GM13977 (cell line): ENCODE results near the gene IMMP2L.

Experiments used
- DNase-seq: peaks from one replicate; pipeline ENCODE4 v3.0.0; 2012; ENCODE audit warnings: low spot score
- in situ Hi-C: fragments of 300-500 bp; cut with MboI; formaldehyde crosslinking; loops from one replicate; pipeline ENCODE4 v1.12.0; 2022; ENCODE audit warnings: low sequenced_read_pairs, low pct_unique_long_range_greater_than_20kb, mixed read lengths, inconsistent platforms; ENCODE audit not compliant: unreplicated experiment
- TF ChIP-seq, protein P1 (sequence below): IDR thresholded peaks from 2 replicates; pipeline ENCODE4 v1.5.1; 2012; ENCODE audit warnings: mild to moderate bottlenecking, control low read depth; ENCODE audit not compliant: insufficient read depth; ENCODE audit errors: extremely low read depth, missing control alignments

IMMP2L gene

DNA sequence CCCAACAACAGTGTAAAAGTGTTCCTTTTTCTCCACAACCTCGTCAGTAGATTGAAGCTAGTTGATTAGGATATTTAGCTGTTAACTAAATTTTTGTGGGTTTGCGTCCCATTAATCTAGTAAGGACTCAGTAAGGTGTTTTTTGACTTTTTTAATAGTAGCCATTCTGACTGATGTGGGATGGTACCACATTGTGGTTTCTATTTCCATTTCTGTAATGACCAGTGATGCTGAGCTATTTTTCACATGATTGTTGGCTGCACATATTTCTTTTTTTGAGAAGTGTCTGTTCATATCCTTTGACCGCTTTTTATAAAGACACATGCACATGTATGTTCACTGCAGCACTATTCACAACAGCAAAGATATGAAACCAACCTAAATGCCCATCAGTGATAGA is 476.9 kb downstream of the IMMP2L start:
- TF ChIP-seq, protein P1, sequence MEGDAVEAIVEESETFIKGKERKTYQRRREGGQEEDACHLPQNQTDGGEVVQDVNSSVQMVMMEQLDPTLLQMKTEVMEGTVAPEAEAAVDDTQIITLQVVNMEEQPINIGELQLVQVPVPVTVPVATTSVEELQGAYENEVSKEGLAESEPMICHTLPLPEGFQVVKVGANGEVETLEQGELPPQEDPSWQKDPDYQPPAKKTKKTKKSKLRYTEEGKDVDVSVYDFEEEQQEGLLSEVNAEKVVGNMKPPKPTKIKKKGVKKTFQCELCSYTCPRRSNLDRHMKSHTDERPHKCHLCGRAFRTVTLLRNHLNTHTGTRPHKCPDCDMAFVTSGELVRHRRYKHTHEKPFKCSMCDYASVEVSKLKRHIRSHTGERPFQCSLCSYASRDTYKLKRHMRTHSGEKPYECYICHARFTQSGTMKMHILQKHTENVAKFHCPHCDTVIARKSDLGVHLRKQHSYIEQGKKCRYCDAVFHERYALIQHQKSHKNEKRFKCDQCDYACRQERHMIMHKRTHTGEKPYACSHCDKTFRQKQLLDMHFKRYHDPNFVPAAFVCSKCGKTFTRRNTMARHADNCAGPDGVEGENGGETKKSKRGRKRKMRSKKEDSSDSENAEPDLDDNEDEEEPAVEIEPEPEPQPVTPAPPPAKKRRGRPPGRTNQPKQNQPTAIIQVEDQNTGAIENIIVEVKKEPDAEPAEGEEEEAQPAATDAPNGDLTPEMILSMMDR, result no peak
- in situ Hi-C loops, result loop anchor here (25.0 kb wide), 2 partner anchors 402 to 652 kb away; no protein-coding TSS in a partner anchor
- no peak for DNase-seq

DNA sequence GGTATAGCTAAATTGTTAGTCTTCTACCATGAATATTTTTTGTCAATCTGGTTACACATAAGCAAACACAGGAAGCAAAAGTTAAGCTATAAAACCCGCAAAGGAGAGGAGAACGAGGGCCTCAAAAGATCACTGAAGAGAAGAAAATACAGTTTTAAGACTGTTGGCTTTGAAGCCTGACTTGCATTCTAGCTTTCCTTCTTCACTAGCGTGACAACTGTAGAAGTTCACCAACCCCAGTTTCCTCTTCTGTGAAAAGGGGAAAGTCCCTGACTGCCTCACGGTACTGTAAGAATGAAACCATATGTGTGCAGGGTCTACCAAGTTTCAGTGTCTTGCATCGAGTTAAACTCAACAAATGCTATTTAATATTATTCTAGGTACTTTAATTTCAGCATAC is 478.9 kb downstream of the IMMP2L start:
- in situ Hi-C loops, result loop anchor here (25.0 kb wide), 2 partner anchors 404 to 654 kb away; no protein-coding TSS in a partner anchor
- TF ChIP-seq, protein P1, result no peak
- peak; percentile 58 for DNase-seq

DNA sequence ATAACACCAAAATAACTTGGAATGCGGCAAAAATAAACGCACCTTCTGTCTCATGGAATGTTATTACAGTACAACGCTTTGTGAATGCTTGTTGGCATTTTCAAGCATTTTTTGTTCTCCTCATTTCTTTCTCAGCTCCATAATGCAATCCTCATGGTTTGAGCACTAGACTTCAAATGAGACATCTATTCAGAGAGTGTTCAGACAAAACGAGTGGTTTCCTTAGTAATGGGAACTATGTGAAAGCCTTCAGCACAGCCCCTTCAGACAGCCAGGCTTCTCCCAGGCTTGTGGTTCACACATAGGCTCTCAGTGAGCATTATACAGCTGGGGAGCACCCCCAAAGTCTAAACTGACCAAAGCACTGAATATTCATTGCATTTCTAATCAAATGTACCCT is 479.9 kb downstream of the IMMP2L start:
- no peak for DNase-seq
- TF ChIP-seq, protein P1, result no peak
- in situ Hi-C loops, result loop anchor here (25.0 kb wide), 2 partner anchors 405 to 655 kb away; no protein-coding TSS in a partner anchor

DNA sequence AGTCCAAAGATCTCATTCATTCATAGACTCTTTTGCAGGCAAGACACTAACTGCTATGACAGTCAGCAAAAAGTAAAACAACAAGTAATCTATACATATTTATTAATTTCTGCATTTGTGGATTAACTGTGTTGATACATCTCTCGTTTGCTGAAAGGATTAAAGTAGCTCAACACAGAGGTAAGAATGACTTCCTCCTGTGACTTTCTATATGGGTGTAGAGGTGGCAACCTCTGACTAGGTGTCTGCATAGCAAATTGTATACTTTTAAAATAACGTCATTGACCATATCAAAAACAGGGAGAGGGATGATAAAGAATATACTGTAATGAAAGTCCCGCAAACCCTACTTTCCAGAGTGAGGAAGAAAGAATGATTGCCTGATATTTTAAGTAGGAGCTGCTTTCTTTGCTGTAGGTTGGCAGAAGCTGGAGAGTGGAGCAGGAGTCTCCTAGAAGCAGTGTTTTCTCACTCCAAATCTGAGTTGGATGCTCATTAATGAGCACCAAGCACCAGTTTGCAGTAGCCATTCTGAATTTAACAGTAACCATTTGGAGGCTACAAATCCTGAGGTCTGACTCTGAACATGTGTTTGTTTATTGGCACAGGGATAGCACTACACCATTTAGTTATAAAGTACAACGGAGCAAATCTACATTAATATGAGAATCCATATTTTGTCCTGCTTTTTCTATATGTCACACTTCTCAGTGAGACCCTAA is 480.6 kb downstream of the IMMP2L start:
- no peak for DNase-seq
- in situ Hi-C loops, result loop anchor here (25.0 kb wide), 2 partner anchors 406 to 656 kb away; no protein-coding TSS in a partner anchor
- TF ChIP-seq, protein P1, result no peak

DNA sequence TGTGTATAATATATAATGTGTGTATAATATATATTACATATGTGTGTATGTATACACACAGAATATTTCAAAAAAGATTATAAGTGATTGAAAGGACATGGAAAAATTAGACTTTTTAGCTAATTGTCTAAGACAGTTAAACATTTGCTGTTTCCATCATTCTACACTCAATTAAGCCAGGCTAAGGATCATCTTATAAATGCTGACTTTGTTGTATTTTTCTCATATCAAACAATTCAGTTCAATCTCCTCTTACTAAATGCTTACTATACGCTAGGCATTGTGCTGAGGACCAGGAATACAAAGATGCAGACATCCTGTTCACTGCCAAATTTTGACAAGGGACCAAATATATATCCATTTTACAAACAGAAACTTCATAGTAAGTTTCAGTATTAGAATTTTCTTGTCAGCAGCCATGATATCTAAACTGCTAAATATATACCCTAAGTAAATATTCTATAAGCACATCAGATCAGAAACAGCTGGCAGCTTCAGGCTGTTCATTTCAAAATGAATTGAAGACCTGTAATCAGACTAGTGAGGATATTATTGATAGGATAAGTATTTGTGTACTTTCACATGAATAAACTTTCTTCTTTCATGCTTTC is 481.7 kb downstream of the IMMP2L start:
- DNase-seq, result no peak
- TF ChIP-seq, protein P1, result no peak
- in situ Hi-C loops, result loop anchor here (25.0 kb wide), 2 partner anchors 407 to 657 kb away; no protein-coding TSS in a partner anchor

DNA sequence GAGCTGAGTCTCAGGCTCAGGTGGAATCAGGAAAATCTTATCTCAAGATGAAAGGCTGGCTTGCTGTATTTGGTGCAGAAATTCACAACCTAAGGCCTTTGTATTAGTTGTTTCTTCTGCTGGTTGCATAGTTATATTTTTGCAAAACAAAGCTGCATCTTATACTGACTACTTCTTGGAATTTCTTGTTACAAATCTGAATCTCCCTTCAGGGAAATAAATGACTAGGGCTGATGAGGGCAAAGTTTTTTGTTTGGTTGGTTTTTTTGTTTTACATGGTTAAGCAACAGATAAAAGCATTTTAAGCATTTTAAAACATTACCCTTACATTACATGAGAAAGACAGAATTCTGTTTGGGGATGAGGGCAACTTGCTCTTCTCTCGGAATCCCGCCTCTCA is 485.3 kb downstream of the IMMP2L start:
- in situ Hi-C loops, result loop anchor here (25.0 kb wide), 2 partner anchors 410 to 660 kb away; no protein-coding TSS in a partner anchor
- no peak for DNase-seq
- TF ChIP-seq, protein P1, result no peak
